ENCODE measurements around the gene FAM171A1.
A peak's percentile ranks its signal among the peaks of the same experiment; 100 is the strongest.

Gene FAM171A1

DNA sequence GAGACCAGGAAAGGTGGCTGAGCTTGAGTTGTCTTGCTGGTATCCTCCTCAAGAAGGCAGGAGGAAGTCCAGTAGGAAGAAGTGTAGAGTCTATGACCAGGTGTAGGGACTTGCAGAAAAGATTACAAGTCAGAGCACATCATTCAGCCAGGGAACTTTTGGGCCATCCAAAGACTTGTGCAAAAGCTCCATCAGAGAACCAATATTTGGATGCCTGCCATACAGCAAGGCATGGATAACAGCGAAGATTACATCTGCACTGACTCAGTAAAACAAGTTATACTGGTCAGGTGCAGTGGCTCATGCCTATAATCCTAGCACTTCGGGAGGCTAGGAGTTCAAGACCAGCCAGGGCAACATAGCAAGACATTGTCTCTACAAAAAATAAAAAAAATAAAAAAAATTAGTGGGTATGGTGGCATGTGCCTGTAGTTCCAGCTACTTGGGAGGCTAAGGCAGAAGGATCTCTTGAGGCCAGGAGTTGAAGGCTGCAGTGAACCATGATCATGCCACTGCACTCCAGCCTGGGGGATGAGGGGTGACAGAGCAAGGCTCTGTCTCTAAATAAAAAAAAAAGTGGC lies 189.4 kb downstream of the FAM171A1 start:
- in situ Hi-C loops (cut with HindIII; ENCODE audit: low pct_unique_long_range_greater_than_20kb, low sequenced_read_pairs) = no loop called here
- no peak for TF ChIP-seq JUND (IDR thresholded peaks at IDR 0.05; ENCODE audit: low read depth)
- peak in 1 of 2 experiments; percentile 58 for DNase-seq (ENCODE audit: low read depth in 1 of 2, low spot score in 1 of 2)

DNA sequence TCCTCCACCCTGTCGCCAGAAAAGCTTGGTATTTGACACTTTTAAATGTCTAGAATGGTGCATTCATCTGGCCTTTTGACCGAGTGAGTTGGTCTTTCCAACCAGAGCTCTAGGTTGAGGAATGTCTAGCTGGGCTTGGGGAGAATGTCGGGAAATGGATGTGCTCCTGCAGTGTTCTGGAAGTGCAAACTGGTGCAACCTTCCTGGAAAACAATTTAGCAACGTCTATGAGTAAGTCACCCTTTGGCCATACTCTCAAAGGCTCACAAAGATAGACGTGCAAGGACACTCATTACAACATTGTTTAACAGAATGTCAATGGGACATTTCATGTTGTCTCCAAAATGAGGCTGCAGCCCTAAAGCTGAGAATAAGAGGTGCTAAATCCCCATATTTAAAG lies 190.4 kb downstream of the FAM171A1 start:
- no peak for TF ChIP-seq JUND (IDR thresholded peaks at IDR 0.05; ENCODE audit: low read depth)

DNA sequence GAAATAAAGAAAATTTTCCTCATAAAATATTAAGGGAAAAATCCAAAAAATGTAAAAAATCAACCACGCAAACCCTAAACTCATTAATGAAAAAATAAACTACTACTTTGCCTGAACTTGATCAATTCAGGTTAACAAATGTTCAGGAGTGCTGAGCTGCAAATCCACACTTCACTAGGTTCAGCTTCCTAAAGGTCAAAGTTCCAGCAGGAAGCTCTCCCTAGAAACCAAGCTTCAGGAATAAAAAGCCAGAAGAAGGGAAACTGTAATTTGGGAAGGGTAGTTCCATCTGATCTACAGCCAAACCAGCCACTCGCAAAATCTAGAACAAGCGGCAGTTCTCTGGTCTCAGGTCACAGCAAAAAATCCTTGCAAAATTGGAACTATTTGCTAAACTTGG lies 194.8 kb downstream of the FAM171A1 start:
- no peak for TF ChIP-seq JUND (IDR thresholded peaks at IDR 0.05; ENCODE audit: low read depth)
- DNase-seq (ENCODE audit: low read depth in 1 of 2, low spot score in 1 of 2) = no peak
- in situ Hi-C loops (cut with HindIII; ENCODE audit: low pct_unique_long_range_greater_than_20kb, low sequenced_read_pairs) = no loop called here

More for the DNA sequence above, 190.4 kb downstream of the FAM171A1 start:
- in situ Hi-C loops (cut with HindIII; ENCODE audit: low pct_unique_long_range_greater_than_20kb, low sequenced_read_pairs) = no loop called here
- DNase-seq (ENCODE audit: low read depth in 1 of 2, low spot score in 1 of 2) = no peak

DNA sequence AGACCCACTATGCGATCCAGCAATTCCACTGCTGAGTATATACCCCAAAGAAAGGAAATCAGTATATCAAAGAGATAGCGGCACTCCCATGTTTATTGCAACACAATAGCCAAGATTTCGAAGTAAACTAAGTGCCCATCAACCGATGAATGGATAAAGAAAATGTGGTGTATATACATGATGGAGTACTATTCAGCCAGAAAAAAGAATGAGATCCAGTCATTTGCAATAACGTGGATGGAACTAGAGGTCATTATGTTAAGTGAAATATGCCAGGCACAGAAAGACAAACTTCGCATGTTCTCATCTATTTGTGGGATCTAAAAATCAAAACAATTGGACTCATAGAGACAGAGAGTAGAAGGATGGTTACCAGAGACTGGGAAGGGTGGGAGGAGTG lies 195.5 kb downstream of the FAM171A1 start:
- in situ Hi-C loops (cut with HindIII; ENCODE audit: low pct_unique_long_range_greater_than_20kb, low sequenced_read_pairs) = no loop called here
- no peak for TF ChIP-seq JUND (IDR thresholded peaks at IDR 0.05; ENCODE audit: low read depth)
- no peak for DNase-seq (ENCODE audit: low read depth in 1 of 2, low spot score in 1 of 2)

DNA sequence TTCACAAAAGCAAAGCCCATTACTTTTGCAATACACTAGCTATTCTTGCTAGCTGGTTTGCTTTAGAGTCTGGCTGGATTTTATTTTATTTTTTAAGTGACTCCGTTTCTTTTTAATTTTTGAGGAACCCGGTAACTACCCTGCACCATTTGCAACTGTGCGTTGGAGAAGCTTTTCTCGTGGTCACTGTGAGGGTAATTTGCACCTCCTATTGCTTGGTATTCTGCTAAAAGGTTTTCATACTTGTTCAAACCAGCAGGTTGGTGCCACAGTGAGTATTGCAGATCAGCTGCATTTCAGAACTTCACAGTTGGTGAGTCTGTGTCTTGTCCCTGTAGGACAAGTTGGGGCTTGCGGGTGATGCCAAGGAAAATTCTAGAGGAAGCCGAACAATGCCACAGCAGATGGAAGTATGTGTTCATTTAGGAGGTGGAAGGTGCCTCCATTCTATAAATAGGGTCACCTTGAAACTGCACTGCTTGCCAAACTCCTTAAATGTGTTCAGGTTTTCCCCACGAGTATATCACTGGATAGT lies 198.7 kb downstream of the FAM171A1 start:
- DNase-seq (ENCODE audit: low read depth in 1 of 2, low spot score in 1 of 2) = peak in 1 of 2 experiments; percentile 23
- TF ChIP-seq JUND (IDR thresholded peaks at IDR 0.05; ENCODE audit: low read depth) = no peak
- in situ Hi-C loops (cut with HindIII; ENCODE audit: low pct_unique_long_range_greater_than_20kb, low sequenced_read_pairs) = no loop called here

DNA sequence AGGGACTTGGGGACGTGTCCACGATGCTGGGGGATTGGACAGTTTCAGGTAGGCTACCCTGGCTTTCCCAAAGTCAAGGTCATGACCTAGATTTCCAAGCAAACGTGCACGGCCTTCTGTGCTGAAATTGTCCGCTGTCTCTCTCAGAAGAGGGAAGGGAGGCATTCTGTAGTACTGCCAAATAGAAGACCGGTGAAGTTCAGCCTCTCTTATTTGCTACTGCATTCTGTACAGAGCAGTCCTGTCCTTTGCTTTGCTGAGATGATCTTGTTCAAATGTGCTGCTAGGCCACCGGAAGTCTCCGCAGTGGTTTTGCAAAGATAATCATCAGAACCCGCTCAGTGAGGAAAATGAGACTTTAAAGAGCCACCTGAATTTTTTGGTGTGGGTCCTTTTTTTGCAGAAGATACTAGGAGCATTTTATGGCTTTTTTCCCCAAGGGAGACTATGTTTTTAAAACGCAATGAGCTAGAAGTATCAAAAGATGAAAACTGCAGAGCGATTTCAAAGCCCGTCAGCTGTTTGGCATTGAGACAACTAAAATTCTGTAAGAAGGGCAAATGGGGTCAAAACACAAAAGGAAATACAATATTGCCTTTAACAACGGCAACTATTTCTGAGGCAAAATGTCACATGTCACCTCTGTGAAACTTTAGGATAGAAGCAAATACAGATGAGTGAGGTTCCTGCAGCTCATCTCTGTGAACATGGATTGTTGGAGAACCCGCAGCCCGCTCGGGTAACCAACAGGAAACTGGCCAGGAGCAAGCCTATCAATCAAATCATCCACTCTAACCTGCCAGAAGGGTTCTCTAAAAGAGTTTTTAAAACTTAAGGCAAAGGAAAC lies 201.3 kb downstream of the FAM171A1 start:
- in situ Hi-C loops (cut with HindIII; ENCODE audit: low pct_unique_long_range_greater_than_20kb, low sequenced_read_pairs) = no loop called here
- no peak for DNase-seq (ENCODE audit: low read depth in 1 of 2, low spot score in 1 of 2)

DNA sequence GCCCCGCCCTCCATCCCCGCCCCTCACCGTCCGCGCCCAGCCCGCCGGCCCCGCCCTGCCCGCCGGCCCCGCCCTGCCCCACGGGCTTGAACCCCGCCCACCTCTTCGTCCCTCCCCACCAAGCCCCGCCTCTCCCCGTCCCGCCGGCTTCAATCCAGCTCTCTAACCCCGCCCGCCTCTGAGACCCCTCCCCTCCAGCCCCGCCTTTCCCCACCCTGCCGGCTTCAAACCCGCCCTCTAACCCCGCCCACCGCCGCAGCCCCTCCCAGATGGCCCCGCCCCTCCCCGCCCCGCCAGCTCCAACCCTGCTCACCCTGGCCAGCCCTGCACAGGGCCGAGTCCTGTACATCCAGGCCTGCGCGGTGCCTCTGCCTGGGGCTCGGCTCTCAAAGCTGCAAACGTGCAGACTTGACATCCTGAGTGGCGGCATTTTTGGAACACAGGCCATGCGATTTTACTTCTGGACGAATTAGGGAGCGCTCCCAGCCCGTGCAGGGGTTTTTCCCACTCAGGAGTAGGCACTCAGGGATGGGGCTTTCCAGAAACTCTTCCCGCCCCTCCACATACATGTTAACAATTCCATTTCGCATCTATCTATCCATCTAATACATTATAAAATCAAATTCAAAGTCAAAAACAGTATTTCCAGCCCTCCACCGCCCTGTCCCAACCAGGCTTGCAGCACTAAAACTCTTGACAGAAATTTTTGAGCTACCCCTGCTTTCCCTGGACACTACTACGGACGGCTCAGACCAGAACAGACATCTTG lies 202.1 kb downstream of the FAM171A1 start:
- in situ Hi-C loops (cut with HindIII; ENCODE audit: low pct_unique_long_range_greater_than_20kb, low sequenced_read_pairs) = no loop called here
- no peak for TF ChIP-seq JUND (IDR thresholded peaks at IDR 0.05; ENCODE audit: low read depth)
- DNase-seq (ENCODE audit: low read depth in 1 of 2, low spot score in 1 of 2) = peak; percentile 93 to 97

More for the DNA sequence above, 201.3 kb downstream of the FAM171A1 start:
- TF ChIP-seq JUND (IDR thresholded peaks at IDR 0.05; ENCODE audit: low read depth) = no peak

DNA sequence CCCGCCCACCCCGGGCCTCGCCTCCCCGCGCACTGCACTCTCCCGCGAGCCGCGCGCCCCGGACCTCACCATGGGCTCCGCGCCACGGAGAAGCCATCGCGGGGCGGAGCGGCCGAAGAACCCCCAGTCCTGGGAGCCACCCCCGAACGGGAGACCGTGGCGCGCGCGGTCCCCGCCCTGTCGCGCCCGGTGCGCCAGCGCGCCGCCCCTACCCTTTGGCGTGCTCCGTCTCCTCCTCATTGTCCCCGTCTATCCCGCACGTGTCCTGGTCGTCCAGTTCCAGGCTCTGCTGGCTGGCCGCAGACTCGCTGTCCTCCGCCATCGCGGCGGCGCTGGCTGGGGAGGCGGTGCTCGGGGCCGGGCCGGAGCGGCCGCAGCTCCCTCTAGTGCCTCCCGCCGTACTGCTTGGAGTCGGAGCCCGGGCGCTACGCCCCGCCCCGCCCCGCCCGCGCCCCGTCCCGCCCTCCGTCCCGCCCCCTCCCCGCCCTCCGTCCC lies 202.8 kb downstream of the FAM171A1 start, which contains the start of gene NMT2:
Gene NMT2, minus strand, starts transcription at position 403 of the 495 bp plus-strand sequence. Its CDS starts 81 bp downstream, at position 322.
- in situ Hi-C loops (cut with HindIII; ENCODE audit: low pct_unique_long_range_greater_than_20kb, low sequenced_read_pairs) = no loop called here
- TF ChIP-seq JUND (IDR thresholded peaks at IDR 0.05; ENCODE audit: low read depth) = no peak
- peak; percentile 93 for DNase-seq (ENCODE audit: low read depth in 1 of 2, low spot score in 1 of 2)

DNA sequence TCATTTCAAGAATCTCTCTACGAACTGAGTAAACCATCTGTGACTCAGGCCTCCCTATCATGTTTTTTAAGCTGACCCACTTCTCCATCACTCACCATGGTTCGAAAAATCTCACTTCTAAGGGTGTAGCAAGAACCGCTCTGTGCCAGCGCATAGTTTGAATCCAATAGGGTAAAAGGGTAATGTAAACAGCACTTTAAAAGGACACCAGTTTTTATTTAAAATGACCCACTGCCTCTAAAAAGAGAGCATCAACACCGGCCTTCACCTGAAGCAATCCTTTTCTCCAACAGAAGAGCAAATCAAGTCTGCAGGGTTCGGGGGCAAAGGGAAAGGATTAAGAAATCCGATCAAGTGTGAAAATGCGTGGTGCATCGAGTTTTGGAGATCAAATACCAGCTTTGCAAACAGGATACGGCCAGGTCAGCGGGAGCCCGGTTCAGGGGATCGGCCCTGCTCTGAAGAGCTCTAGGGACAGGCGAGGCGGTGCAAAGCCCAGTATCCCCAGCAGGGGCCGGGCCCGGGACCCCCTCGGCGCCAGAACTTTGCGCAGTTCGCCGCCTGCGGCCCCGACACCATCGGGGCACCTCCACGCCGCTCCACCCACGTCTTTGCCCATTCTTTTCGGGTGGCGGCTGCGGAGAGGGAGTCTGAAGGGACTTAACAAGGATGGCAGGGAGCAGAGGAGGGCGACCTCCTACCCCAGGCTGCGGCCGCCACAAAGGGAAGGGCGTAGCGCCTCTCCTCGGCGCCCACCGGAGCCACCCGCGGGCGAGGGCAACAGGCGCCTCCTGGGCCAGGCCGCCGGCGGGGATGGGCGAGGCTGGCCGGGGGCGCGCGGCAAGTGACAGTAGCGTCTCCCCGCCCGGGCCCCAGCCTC lies 203.4 kb downstream of the FAM171A1 start:
- no peak for TF ChIP-seq JUND (IDR thresholded peaks at IDR 0.05; ENCODE audit: low read depth)
- in situ Hi-C loops (cut with HindIII; ENCODE audit: low pct_unique_long_range_greater_than_20kb, low sequenced_read_pairs) = no loop called here
- DNase-seq (ENCODE audit: low read depth in 1 of 2, low spot score in 1 of 2) = peak; percentile 52 to 54

DNA sequence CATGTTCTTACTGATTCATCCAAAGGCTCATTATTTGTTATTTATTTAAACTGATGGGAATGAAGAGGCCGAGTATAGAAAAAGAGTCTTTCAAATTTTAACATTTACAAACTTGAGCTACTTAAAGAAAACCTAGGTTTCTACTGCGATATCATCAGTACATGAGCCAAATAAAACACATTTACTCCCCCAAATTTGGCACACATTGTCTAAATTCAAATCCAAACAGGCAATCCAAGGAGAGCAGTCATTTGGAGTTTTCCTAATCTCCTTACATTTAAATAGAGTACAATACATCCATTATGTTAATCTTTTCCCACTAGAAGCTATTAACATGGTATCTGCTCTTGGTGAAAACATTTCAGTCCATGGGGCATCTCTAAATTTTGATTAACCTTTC lies 204.8 kb downstream of the FAM171A1 start:
- in situ Hi-C loops (cut with HindIII; ENCODE audit: low pct_unique_long_range_greater_than_20kb, low sequenced_read_pairs) = no loop called here
- no peak for DNase-seq (ENCODE audit: low read depth in 1 of 2, low spot score in 1 of 2)
- TF ChIP-seq JUND (IDR thresholded peaks at IDR 0.05; ENCODE audit: low read depth) = no peak

DNA sequence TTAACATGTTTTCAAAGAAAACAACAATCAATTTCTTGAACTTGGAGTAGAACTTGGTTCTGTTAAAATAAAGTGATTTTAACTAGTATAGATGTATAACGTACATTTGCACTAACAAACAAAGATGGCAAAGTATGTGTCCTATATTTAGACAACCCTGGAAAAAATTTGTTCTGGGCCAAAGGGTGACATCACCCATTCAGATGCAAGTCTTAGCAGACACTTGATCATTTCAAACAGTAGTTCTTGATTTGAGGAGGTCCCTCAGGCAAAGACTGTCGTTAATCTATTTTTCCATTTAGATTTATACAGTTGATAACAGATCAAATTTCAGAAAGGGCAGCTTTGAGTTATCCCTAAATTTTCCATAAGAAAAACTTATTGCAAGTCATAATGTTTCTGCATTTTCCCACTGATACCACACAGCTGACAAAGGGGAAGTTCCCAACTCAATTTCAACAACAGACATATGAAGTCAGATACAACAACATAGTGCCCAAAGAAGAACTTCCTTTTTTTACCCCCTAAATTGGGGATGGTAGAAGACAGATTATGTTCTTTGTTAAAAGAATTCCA lies 207.7 kb downstream of the FAM171A1 start:
- TF ChIP-seq JUND (IDR thresholded peaks at IDR 0.05; ENCODE audit: low read depth) = no peak
- in situ Hi-C loops (cut with HindIII; ENCODE audit: low pct_unique_long_range_greater_than_20kb, low sequenced_read_pairs) = no loop called here
- DNase-seq (ENCODE audit: low read depth in 1 of 2, low spot score in 1 of 2) = no peak

Measured in T47D (cell line).